GM19395 (cell line): ENCODE measurements around the gene RBBP8.

Experiments used
- ATAC-seq: cut with Tn5 transposase; IDR thresholded peaks from one replicate; pipeline ENCODE4 v1.9.1; 2021; ENCODE audit warnings: mild to moderate bottlenecking, moderate library complexity; ENCODE audit not compliant: unreplicated experiment

RBBP8 gene

DNA sequence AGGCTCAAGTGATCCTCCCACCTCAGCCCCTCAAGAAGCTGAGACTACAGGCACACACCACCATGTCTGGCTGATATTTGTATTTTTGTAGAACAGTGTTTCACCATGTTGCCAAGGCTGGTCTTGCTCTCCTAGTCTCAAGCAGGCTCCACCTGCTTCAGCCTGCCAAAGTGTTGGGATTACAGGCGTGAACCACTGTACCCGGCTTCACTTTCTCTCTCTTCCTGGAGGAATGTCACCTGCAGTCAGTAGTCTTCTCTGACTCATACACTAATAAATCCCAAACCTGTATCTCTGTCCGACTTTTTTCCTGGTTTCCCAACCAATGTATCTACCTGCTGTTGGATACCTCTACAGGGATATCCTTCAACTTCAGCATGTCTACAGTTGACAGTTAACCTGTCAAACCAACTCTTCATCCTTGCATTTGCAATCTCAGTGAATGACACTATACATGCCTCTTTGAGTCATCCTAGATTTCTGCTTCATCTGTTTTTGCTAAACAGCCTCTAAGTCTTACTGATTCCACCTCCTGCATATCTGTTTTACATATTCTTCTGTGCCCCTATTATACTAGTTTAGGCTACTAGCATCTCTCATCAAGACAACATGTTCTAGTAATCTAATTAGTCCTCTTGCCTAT is 54.5 kb downstream of the RBBP8 start:
- ATAC-seq = peak; percentile 41

DNA sequence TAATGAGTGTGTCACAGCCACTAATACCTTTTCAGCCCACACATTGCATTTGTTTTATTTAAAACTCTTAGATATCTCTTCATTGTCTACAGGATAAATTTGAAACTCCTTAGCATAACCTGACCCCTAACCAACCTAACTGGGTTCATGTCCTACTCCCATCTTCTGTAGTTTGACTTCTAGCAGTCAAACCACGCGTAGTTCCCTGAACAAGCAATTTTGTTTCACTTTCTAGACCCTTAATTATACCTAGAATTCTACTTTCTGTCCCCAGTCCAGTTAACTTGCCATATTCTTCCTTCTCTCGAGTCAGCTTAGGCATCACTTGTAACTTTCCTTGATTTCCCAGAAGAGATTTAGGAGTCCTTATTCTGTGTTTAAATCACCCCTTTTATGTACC is 55.1 kb downstream of the RBBP8 start:
- peak; percentile 77 for ATAC-seq

DNA sequence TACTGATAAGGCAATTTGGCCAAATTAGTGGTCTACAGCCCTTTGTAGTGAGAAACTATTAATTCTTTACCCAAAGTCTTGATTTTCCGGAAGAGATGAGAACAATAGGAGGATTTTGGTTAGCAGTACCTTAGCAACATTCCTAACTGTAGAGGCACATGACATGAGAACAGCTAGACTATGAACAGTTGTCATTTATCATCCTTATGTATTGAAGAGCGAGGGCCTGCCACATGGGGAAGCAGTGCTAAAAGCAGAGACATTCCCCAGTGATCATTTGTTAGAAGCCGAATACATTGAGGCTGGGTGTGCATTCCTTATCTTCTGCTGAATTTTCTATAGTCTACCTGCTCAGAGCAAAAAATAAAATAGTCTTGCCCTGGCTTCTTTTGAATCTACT is 65.2 kb downstream of the RBBP8 start:
- no peak for ATAC-seq

DNA sequence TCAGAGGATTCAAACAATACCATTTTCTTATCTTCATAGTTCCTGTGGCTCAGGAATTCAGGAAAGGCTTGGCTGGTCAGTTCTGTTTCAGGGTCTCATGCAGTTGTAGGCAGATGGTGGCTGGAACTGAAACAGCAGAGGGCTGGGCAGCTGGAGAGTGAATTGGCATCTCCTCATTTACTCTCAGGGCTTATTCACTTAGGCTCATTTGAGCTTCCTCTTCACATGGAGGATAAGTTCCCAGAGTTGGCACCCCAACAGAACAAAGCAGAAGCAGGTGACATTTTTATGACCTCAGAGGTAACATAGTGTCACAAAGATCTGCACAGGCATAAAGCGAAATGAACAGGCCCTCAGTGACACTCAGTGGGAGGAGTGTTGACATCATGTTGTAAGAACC is 66.1 kb downstream of the RBBP8 start:
- ATAC-seq = no peak

DNA sequence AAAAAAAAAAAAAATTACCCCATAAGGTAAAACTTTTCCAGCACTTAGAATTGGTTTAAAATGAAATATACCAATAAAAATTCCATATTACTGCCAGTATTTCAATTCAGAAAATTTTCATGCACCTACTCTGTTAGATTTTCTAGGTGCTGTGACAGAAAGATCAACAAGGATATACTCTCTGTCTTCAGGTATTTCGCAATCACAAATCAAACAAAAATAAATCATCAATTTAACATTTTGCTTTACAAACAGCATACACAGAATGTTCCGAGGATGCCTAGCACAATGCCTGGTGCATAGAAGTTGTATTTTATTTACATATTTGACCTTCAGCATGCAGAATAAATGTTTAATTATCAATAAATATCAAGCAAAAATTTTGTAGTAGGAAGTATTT is 66.5 kb downstream of the RBBP8 start:
- no peak for ATAC-seq

DNA sequence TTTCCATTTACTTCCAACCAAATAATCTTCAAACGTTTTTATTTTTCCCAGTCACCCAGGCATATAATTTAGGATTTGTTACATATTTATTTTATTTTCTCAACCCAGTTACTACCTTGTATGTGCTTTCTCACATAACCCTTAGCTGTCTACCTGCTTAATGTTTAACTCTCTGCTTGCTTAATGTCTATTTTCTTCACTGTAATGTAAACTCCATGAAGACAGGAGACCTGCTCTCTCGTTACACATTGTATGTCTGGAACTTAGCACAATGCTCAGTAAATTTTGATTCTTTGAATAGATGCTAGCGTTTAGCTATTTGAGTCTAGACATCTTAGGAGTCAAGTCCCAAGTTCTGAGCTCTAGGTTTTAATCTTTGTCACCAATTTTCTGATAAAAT is 70.2 kb downstream of the RBBP8 start:
- ATAC-seq = no peak

DNA sequence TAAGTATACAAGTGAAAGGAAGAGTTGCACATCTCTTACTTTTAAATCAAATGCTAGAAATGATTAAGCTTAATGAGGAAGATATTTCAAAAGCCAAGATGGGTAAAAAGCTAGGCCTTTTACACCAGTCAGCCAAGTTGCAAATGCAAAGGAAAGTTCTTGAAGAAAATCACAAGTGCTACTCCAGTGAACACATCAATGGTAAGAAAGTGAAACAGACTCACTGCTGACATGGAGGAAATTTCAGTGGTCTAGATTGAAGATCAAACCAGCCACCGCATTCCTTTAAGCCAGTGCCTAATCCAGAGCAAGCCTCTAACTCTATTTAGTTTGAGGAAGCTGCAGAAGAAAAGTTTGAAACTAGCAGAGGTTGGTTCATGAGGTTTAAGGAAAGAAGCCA is 79.1 kb downstream of the RBBP8 start:
- ATAC-seq = no peak

DNA sequence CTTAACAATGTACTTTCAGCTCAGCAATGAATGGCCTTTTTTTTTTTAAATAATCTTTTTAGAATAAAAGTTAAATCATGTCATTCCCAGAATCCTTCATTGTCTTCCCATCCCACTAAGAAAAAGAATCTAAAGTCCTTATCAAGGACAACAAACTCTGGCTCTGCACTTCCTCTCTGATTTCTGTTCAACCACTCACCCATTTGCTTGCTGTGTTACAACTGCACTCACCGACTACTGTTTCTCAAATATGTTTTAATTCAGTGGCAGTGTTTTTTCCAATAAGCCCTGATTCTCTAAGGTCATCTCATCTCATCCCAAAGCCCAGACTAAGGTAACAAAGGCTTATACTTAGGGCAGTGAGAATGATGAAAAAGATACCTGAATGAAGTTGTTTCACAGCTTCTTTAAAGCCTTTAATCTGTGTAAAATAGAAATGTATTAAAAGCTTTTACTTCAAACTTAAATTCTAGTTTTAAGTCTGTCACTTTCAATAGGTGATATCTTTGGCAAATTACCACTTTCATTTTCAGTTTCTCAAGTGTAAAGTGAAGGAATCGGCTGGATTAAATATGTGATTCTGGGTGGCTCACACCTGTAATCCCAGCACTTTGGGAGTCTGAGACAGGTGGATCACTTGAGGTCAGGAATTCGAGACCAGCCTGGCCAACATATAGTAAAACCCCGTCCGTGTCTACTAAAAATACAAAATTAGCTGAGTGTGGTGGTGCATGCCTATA is 87.6 kb downstream of the RBBP8 start:
- ATAC-seq = no peak

DNA sequence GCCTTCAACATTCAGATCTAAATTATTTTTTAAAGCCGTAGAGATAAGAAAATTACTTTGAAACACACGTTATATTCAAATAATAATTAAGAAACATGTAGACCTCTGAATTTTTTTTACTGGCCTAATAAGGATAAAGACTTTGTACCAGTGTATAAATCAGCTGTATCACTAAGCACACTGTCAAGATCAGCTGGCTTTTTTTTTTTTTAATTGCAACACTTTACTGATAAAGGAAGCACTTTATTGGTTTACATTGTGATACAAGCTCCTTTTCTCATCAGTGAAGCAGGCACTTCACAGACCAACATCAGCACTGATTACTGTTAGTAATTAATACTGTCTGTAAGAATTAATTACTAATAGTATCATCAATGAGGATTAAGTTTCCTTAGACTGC is 88.5 kb downstream of the RBBP8 start:
- no peak for ATAC-seq

DNA sequence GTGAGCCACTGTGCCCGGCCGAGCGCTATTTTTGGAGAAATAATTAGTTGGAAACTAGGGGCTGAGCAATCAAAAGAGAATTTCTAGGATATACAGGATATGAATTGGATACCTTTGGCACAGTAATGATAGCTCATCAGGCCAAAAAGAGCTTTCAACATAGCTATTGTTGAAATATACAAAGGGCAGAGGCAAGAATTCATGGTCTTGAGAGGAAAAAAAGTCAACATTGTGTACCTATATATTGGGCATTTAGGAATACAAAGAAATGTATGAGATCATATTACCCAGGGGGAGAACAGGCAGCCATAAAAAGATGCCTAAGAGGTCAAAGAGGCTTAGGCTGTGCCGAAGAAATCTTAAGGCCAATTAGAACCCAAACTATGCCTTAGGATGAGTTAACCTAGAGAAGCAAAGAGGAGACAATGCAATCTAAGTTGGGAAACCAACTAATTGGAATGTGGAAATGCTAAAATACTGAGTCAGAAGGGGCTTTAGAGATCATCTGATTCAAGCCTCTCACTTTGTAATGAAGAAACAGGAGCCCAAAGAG is 99.0 kb downstream of the RBBP8 start:
- no peak for ATAC-seq

DNA sequence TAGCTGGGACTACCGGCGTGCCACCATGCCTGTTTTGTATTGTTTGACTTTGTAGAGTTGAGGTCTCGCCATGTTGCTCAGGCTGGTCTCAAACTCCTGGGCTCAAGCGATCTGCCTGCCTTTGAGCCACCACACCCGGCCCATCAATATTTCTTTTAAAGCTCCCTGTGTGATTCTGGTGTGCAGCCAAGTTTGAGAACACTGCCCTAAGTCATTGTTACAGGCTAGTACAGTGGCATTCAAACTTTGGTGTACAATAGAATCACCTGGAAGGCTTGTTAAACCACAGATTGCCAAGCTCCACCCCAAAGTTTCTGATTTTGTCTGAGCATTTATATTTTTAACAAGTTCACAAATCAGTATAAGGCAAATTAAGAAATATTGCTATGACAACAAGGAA is 99.9 kb downstream of the RBBP8 start:
- no peak for ATAC-seq

DNA sequence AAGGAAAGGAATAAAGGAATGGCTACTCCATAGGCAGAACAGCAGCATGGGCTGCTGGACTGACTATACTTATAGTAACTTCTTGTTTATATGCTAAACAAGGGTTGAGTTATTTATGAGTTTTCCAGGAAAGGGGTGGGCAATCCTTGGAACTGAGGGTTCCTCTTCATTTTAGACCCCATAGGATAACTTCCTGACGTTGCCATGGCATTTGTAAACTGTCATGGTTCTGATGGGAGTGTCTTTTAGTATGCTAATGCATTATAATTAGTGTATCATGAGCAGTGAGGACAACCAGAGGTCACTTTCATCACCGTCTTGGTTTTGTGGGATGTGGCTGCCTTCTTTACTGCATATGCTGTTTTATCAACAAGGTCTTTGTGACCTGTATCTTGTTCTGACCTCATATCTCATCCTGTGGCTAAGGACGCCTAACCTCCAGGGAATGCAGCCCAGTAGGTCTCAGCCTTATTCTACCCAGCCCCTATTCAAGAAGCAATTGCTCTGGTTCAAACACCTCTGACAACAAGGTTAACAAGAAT is 103.6 kb downstream of the RBBP8 start:
- no peak for ATAC-seq

DNA sequence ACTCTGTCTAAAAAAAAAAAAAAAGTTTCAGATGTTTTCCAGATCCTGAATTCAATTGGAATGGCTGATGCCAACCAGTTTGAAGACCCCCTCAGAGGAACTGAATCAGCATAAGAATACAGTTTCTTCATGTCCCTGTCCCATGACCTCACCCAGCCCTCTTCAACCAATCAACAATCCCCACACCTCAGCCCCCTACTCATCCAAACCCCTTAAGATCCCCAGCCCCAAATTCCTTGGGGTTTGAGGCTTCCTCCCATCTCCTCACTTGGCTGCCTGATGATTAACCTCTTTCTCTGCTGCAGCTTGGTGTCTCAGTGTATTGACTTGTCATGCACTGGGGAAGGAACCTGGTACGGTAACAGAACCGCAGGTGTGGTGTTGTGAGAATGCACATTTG is 104.5 kb downstream of the RBBP8 start:
- ATAC-seq = no peak

DNA sequence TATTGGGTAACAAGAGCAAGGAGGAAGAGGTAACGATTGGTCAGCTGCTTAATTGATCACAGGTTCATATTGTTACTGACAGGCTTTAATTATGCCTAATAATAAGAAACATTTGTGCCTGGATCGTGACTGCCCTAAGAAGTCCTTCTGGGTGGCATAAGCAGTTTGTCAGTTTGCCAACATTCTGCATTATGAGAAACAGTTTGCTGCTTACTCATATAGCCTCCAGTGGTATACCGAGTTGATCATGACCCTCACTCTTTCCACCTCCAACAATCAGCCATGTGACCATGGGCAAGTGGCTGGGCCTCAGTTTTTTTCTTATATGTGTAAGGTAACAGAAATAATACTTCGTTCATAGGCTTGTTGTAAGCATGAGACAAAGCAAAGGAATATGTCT is 105.6 kb downstream of the RBBP8 start:
- no peak for ATAC-seq

DNA sequence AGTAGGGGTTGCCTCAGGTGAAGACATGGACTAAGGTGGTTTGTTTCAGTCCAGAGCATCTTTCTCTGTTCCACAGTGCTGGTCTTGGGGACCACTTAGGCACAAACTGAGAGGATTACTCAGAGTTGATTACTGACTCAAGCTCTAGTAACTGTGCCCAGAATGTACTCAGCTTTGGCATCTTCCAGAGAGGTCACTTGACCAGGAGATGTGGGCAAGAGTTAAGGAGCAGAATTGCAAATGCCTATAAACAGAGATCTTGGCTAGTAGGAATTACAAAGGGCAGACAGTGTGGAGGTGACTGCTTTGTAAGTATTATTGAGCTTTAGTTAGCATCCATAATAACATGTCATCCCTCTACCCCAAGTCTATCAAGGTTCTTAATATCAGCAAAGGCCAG is 109.0 kb downstream of the RBBP8 start:
- ATAC-seq = no peak

DNA sequence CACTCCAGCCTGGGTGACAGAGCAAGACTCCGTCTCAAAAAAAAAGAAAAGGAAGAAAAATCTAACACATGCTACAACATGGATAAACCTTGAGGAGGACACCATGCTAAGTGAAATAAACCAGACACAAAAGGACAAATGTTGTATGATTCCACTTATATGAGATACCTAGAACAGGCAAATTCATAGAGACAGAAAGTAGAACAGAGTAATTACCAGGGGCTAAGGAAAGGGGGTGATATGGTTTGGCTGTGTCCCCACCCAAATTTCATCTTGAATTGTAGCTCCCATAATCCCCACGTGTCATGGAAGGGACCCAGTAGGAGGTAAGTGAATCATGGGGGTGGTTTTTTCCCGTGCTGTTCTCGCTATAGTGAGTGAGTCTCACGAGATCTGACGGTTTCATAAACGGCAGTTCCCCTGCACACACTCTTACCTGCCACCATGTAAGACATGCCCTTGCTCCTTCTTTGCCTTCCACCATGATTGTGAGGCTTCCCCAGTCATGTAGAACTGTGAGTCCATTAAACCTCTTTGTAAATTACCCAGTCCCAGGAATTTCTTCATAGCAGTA is 110.8 kb downstream of the RBBP8 start:
- no peak for ATAC-seq

DNA sequence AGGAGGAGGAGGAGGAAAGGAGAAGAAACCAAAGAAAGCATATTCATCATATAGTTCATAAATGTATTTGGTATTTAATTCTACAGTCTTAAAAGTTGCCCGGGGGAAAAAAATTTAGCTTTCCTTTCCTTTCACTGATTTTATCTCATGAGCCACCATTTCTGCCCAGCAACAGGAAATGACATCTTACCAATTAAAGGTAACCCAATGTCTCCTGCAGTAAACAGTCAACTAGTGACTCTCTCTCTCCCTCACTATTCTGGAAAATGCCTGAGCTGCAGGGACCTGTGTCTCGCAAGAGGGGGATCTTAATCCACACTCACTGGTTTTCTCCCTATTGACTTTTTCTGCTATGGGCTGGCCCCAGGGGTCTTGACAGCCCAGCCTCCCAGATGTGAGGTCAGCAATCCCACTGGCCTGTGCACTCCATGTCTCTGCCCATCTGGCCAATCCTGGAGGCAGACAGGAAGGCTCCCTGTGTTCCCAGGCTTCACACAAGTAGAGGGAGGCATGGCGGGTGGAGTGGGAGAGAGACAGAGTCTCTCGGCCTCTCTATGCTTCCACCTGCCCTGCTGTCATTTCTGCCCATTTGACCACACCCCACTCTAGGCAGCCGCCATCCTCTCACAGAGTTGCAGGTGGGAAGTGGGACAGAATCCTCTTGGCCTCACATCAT is 116.7 kb downstream of the RBBP8 start:
- ATAC-seq = no peak

DNA sequence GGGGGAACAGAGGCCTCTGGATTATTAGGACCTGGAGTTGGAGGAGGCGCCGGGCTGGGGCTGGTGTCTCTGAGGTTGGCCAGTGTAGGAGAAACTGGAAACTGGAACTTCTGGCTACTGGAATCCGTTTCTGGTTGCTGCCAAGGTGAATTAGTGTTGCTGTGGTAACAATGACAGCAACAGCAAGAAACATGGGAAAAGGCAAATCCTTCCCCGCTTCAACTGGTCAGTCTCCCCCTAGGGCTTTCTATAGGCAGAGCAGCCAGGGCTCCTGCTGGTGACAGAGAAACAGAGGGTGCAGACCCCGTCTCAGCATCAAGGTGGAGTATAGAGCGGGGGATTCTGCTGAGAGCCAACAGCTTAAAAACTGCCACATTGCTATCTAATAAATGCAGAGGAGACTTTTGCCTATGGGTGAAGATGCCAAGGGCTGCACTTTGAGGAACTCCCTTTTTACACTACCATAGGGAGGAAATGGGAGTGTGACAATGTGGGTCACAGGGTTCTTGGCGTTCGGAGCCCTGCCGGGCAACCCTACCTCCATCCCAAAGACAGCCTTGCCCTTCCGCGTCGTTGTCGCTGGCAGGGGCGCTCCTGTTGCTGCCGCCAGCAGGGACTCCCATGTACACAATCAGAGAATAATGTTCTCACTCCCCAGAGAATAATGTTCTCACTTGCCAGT is 120.8 kb downstream of the RBBP8 start:
- no peak for ATAC-seq

DNA sequence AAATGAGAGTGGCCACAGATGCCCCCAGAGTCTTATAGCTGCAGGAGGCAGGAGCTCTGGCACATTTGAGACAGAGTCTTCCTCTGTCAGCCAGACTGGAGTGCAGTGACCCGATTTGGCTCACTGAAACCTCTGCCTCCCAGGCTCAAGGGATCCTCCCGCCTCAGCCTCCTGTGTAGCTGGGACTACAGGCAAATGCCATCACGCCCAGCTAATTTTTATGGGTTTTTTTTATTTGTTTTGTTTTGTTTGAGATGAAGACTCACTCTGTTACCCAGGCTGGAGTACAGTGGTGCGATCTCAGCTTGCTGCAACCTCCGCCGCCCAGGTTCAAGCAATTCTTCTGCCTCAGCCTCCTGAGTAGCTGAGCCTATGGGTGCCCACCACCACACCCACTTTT is 121.4 kb downstream of the RBBP8 start:
- ATAC-seq = no peak

DNA sequence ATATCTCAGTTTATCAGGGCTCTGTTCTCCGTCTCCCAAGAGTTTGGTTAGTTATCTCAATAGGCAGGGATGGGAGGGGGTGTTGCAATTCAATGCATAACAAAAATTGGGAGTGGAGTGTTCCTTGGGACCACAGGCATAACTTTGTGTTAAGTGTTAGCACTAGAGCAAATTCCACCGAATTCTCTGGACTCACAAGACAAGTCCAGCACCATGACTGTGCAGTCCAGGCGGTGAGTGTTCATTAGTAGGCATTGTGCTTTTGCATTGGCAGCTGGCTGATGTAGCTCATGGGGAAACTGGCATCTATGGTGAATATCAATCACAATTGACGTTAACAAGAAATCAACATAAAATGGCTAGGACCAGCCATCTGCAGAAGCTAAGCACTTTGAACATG is 123.2 kb downstream of the RBBP8 start:
- ATAC-seq = no peak

DNA sequence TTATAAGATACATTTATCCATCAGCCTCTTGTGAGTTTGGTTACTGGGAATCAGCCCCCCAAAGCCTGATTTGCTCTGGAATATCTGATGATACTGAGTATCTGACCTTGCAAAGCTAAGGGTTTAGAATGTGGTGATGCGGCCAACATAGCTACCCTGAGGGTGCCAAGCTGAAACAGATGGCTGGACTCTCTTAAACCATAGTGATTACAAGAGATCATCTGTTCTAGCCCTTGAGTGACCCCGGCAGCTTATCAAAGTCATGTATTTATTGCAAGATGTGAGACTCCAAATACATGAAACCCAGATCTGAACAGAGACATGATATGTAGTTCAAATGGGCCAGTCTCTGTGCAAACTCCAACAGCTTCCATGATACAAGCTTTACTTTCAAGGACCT is 124.0 kb downstream of the RBBP8 start:
- ATAC-seq = no peak
